Lower leg skin (tissue), 4 donors: ENCODE results near the gene RHOXF2. TPM values are rescaled to one million over a fixed set of nuclear protein-coding genes. Genes with fewer than 3 reads are reported as not detected.
"Not testable (repeated sequence)": the region's sequence is repeated elsewhere in the genome, so short reads cannot be mapped to it uniquely, and the experiment has no call there.

Source experiments
- DNase-seq, 2 donors: peaks; one replicate each; pipeline ENCODE4 v3.0.0-alpha.2; 2019; ENCODE audit warnings: low spot score in 2 of 2
- H3K4me3 ChIP-seq: fragments of 200-600 bp; sonication (generic); 2 replicates; pipeline ENCODE4 v1.5.1; 2017; ENCODE audit warnings: mild to moderate bottlenecking, low read depth; ENCODE audit not compliant: poor library complexity, severe bottlenecking
- CTCF ChIP-seq, 3 donors: fragments of 450-650 bp; IDR thresholded peaks; one replicate each; pipeline ENCODE4 v1.5.1; 2016; ENCODE audit warnings: antibody characterized with exemption in 3 of 3, mild to moderate bottlenecking in 3 of 3, moderate library complexity in 2 of 3
- POLR2A ChIP-seq, 2 donors: fragments of 450-650 bp; IDR thresholded peaks; one replicate each; pipeline ENCODE4 v1.6.1; 2016 to 2017; ENCODE audit warnings: antibody characterized with exemption in 2 of 2, mild to moderate bottlenecking in 1 of 2, moderate library complexity in 1 of 2
- WGBS, 2 donors: methylation state at CpG; one replicate each; pipeline ENCODE4 v1.1.5; 2018; 5-methylcytosine and 5-hydroxymethylcytosine counted together
- intact Hi-C: fragments of 100-400 bp; cut with DNase I; formaldehyde crosslinking; loops from one replicate; pipeline ENCODE4 v1.15.0; 2023; ENCODE audit warnings: low total_unique reads
- total RNA-seq, 4 donors: library from RNA; depleted of rRNA; stranded (reverse); fragments of >200 nt; gene quantifications; one replicate each; pipeline ENCODE4 v1.1.0, GENCODE V29; 2016

Gene RHOXF2
- total RNA-seq, result not detected

- no CpG with 5 or more reads among the region's 15 CpGs for WGBS, 2 donors
- DNase-seq, intact Hi-C loops: not testable (repeated sequence)
Observed at GRCh38 chrX:120158313-120158712, at the start of gene RHOXF2. TSS of gene RHOXF2 (plus strand) at chrX:120158613. CDS start at chrX:120158751, 138 bp downstream.

GRCh38 chrX:120109378-120109777 is 49.0 kb upstream of the RHOXF2 start:
- no peak for DNase-seq
- WGBS, 2 donors, result 70 to 80% methylated on average over 1 of the region's 1 CpG
- intact Hi-C loops, result no loop called here
- TF ChIP-seq POLR2A (IDR thresholded peaks at IDR 0.05) (no peak), CTCF (IDR thresholded peaks at IDR 0.05) (no peak)
- H3K4me3 ChIP-seq, result no peak overlapping the region

More at GRCh38 chrX:120158313-120158712, at the start of gene RHOXF2:
- not testable (repeated sequence) for H3K4me3 ChIP-seq

- H3K4me3 ChIP-seq, result no peak overlapping the region
- TF ChIP-seq POLR2A (IDR thresholded peaks at IDR 0.05) (no peak), CTCF (IDR thresholded peaks at IDR 0.05) (no peak)
- DNase-seq, result no peak
- intact Hi-C loops, result loop anchor here (10.0 kb wide), 1 partner anchor 97 kb away; no protein-coding TSS in a partner anchor
Observed at GRCh38 chrX:120111611-120112010, 46.8 kb upstream of the RHOXF2 start.

GRCh38 chrX:120115438-120115963 is 42.9 kb upstream of the RHOXF2 start, which contains the start of gene RHOXF1:
TSS of gene RHOXF1 (minus strand) at chrX:120115913. CDS start at chrX:120115862, 51 bp downstream.
- intact Hi-C loops, result loop anchor here (10.0 kb wide), 1 partner anchor 101 kb away; no protein-coding TSS in a partner anchor
- 91 to 95% methylated on average over 8 to 35 of the region's 35 CpGs for WGBS, 2 donors
- TF ChIP-seq CTCF (IDR thresholded peaks at IDR 0.05), result no peak
- no peak for TF ChIP-seq POLR2A (IDR thresholded peaks at IDR 0.05)

GRCh38 chrX:120120223-120120622 is 38.2 kb upstream of the RHOXF2 start:
- DNase-seq, result no peak
- 83 to 93% methylated on average over 4 to 12 of the region's 12 CpGs for whole genome bisulfite sequencing, 2 donors
- intact Hi-C loops, result no loop called here

More at GRCh38 chrX:120115438-120115963, 42.9 kb upstream of the RHOXF2 start, which contains the start of gene RHOXF1:
- H3K4me3 ChIP-seq, result no peak within 1 kb of the TSS
- DNase-seq, result no peak

GRCh38 chrX:120125444-120125843 is 33.0 kb upstream of the RHOXF2 start:
- H3K4me3 ChIP-seq, result no peak overlapping the region
- TF ChIP-seq CTCF (IDR thresholded peaks at IDR 0.05) (no peak), POLR2A (IDR thresholded peaks at IDR 0.05) (no peak)
- no peak for DNase-seq
- 79 to 87% methylated on average over 3 of the region's 3 CpGs for WGBS, 2 donors
- intact Hi-C loops, result no loop called here

More at GRCh38 chrX:120120223-120120622, 38.2 kb upstream of the RHOXF2 start:
- TF ChIP-seq POLR2A (IDR thresholded peaks at IDR 0.05) (no peak), CTCF (IDR thresholded peaks at IDR 0.05) (no peak)
- no peak overlapping the region for H3K4me3 ChIP-seq

GRCh38 chrX:120128306-120128846 is 30.0 kb upstream of the RHOXF2 start:
- 70 to 87% methylated on average over 5 of the region's 5 CpGs for WGBS, 2 donors
- DNase-seq, H3K4me3 ChIP-seq, intact Hi-C loops: not testable (repeated sequence)
